Cardiac muscle cell (in vitro differentiated cells and primary cell): Measurements from ENCODE around the gene DSG2. TPM values are rescaled to one million over a fixed set of nuclear protein-coding genes. Genes with fewer than 3 reads are reported as not detected.
A peak's percentile ranks its signal among the peaks of the same experiment; 100 is the strongest.

Experiments used
- DNase-seq, 2 donors: peaks; one replicate each; pipeline versions ENCODE4 v3.0.0 to v3.0.0-alpha.2; 2010 to 2017; ENCODE audit warnings: low read depth in 1 of 2, low spot score in 1 of 2
- H3K27ac ChIP-seq: fragments of 200-600 bp; sonication (generic); 2 replicates; pipeline ENCODE4 v1.5.1; 2016
- H3K27me3 ChIP-seq: fragments of 200-600 bp; sonication (generic); 2 replicates; pipeline ENCODE4 v1.6.0; 2016; ENCODE audit warnings: control low read depth
- H3K36me3 ChIP-seq: fragments of 200-600 bp; sonication (generic); 2 replicates; pipeline ENCODE4 v1.5.1; 2016; ENCODE audit warnings: control low read depth
- H3K4me1 ChIP-seq: fragments of 200-600 bp; sonication (generic); 2 replicates; pipeline ENCODE4 v1.8.1; 2017; ENCODE audit warnings: low read depth, mild to moderate bottlenecking, mixed run types
- H3K4me3 ChIP-seq: fragments of 200-600 bp; sonication (generic); 2 replicates; pipeline ENCODE4 v1.5.1; 2016; ENCODE audit warnings: mild to moderate bottlenecking
- H3K9me3 ChIP-seq: fragments of 200-600 bp; sonication (generic); 2 replicates; pipeline ENCODE4 v1.5.1; 2017; ENCODE audit warnings: low read depth, mild to moderate bottlenecking, control low read depth
- polyA plus RNA-seq: library from polyadenylated mRNA; unstranded; fragments of >200 nt; fragmentation: Nextera tagmentation; extraction: Ambion mirVana; gene quantifications from 2 replicates; pipeline ENCODE4 v1.2.1, GENCODE V29; 2016
- total RNA-seq: library from RNA; depleted of rRNA; stranded (reverse); fragments of >200 nt; gene quantifications from 2 replicates; pipeline ENCODE4 v1.2.3, GENCODE V29; 2016
- TF ChIP-seq, protein P1 (sequence below): IDR thresholded peaks from 2 replicates; pipeline ENCODE4 v1.5.1; 2012; ENCODE audit warnings: low read depth, mild to moderate bottlenecking, low read length

The DSG2 gene
- total and polyA plus RNA-seq, 2 experiments from 2014 or later: 34.1 to 45.3 TPM

GRCh38 chr18:31586616-31587015, 88.6 kb downstream of the DSG2 start:
- Histone ChIP-seq H3K4me1 (peaks cover 6% of the 10 kb centered on the region), H3K27ac (peak overlapping the region; percentile 42), H3K27me3 (no peaks in the 10 kb centered on the region), H3K36me3 (no peaks in the 10 kb centered on the region), H3K9me3 (no peaks in the 10 kb centered on the region), H3K4me3 (no peak overlapping the region)
- TF ChIP-seq, protein P1, sequence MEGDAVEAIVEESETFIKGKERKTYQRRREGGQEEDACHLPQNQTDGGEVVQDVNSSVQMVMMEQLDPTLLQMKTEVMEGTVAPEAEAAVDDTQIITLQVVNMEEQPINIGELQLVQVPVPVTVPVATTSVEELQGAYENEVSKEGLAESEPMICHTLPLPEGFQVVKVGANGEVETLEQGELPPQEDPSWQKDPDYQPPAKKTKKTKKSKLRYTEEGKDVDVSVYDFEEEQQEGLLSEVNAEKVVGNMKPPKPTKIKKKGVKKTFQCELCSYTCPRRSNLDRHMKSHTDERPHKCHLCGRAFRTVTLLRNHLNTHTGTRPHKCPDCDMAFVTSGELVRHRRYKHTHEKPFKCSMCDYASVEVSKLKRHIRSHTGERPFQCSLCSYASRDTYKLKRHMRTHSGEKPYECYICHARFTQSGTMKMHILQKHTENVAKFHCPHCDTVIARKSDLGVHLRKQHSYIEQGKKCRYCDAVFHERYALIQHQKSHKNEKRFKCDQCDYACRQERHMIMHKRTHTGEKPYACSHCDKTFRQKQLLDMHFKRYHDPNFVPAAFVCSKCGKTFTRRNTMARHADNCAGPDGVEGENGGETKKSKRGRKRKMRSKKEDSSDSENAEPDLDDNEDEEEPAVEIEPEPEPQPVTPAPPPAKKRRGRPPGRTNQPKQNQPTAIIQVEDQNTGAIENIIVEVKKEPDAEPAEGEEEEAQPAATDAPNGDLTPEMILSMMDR: no peak
- peak in 1 of 2 donors; percentile 38 for DNase-seq

GRCh38 chr18:31587529-31587928, 89.6 kb downstream of the DSG2 start:
- TF ChIP-seq, protein P1: no peak
- Histone ChIP-seq H3K27me3 (no peaks in the 10 kb centered on the region), H3K36me3 (no peaks in the 10 kb centered on the region), H3K27ac (no peak overlapping the region), H3K9me3 (no peaks in the 10 kb centered on the region), H3K4me3 (no peak overlapping the region), H3K4me1 (peaks cover 6% of the 10 kb centered on the region)
- DNase-seq: peak in 1 of 2 donors; percentile 43

DNA sequence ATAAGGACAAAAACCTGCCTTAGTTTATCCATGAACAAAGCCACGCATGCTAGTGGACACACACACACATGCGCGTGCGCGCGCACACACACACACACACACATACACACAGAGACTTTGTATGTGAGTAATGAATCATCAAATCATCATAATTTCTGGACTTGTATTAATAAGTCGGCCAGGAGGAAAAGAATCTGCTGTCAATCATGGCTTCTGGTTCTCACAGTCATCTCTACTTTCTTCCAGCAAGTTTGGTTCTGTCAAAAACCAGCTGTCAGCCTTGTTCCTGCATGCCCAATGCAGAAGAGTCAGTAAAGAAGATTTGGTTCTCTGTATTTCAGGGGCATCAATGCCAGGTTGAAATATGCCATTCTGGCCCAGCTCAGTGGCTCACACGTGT, 92.6 kb downstream of the DSG2 start:
- Histone ChIP-seq H3K4me1 (peaks cover 6% of the 10 kb centered on the region), H3K4me3 (no peak overlapping the region), H3K9me3 (no peaks in the 10 kb centered on the region), H3K27ac (no peak overlapping the region), H3K27me3 (no peaks in the 10 kb centered on the region), H3K36me3 (no peaks in the 10 kb centered on the region)
- no peak for DNase-seq
- TF ChIP-seq, protein P1: no peak

- Histone ChIP-seq H3K27me3 (no peaks in the 10 kb centered on the region), H3K9me3 (no peaks in the 10 kb centered on the region), H3K4me1 (peaks cover 6% of the 10 kb centered on the region), H3K36me3 (no peaks in the 10 kb centered on the region), H3K4me3 (no peak overlapping the region), H3K27ac (no peak overlapping the region)
- TF ChIP-seq, protein P1: no peak
- no peak for DNase-seq
Measured at GRCh38 chr18:31591113-31591512, 93.1 kb downstream of the DSG2 start.

GRCh38 chr18:31591628-31592027, 93.7 kb downstream of the DSG2 start, which contains the start of gene TTR:
Gene TTR, plus strand, starts transcription at chr18:31591877. Its CDS starts 26 bp downstream, at chr18:31591903.
- H3K4me1 ChIP-seq: peaks cover 6% of the 10 kb centered on the region
- TF ChIP-seq, protein P1: no peak
- no peaks in the 10 kb centered on the region for H3K27me3 ChIP-seq
- no peak for DNase-seq
- H3K4me3 ChIP-seq: no peak within 1 kb of the TSS
- no peaks in the 10 kb centered on the region for H3K9me3 ChIP-seq
- H3K36me3 ChIP-seq: no peaks in the 10 kb centered on the region
- H3K27ac ChIP-seq: no peak within 1 kb of the TSS
